Heart left ventricle (tissue), 16 donors: ENCODE data around the gene SPRR1B. TPM values are rescaled to one million over a fixed set of nuclear protein-coding genes. Genes with fewer than 3 reads are reported as not detected.
"Not testable (repeated sequence)": the region's sequence is repeated elsewhere in the genome, so short reads cannot be mapped to it uniquely, and the experiment has no call there.

Experiments used
- ATAC-seq, 4 donors: fragments of 200-7000 bp; cut with Tn5 transposase; one replicate each; pipeline ENCODE4 v1.9.1; 2020 to 2022; ENCODE audit warnings: moderate library complexity in 4 of 4, mild to moderate bottlenecking in 3 of 4, moderate number of reproducible peaks in 1 of 4
- DNase-seq, 5 donors: peaks; one replicate each; pipeline ENCODE4 v3.0.0-alpha.2; 2020
- H3K27ac ChIP-seq, 12 donors: fragments of 200-600 bp; sonication (generic) in 4 of 12; one replicate each; pipeline versions ENCODE4 v1.5.0 to v1.8.0; 2016 to 2022; ENCODE audit warnings: mild to moderate bottlenecking in 2 of 12
- H3K27me3 ChIP-seq, 9 donors: fragments of 200-600 bp; sonication (generic) in 2 of 9; one replicate each; pipeline versions ENCODE4 v1.5.1 to v1.8.0; 2016 to 2022; ENCODE audit warnings: mild to moderate bottlenecking in 3 of 9
- H3K36me3 ChIP-seq, 9 donors: fragments of 200-600 bp; sonication (generic) in 2 of 9; one replicate each; pipeline versions ENCODE4 v1.5.0 to v1.8.0; 2018 to 2022; ENCODE audit warnings: mild to moderate bottlenecking in 2 of 9
- H3K4me1 ChIP-seq, 12 donors: fragments of 200-600 bp; sonication (generic) in 4 of 12; one replicate each; pipeline versions ENCODE4 v1.5.0 to v1.8.0; 2016 to 2022; ENCODE audit warnings: mild to moderate bottlenecking in 3 of 12
- H3K4me3 ChIP-seq, 12 donors: fragments of 200-600 bp; sonication (generic) in 4 of 12; one replicate each; pipeline versions ENCODE4 v1.5.0 to v1.8.0; 2017 to 2022; ENCODE audit warnings: mild to moderate bottlenecking in 9 of 12, moderate library complexity in 4 of 12
- H3K9me3 ChIP-seq, 12 donors: fragments of 200-600 bp; sonication (generic) in 4 of 12; one replicate each; pipeline versions ENCODE4 v1.5.0 to v1.8.0; 2016 to 2022; ENCODE audit warnings: mild to moderate bottlenecking in 1 of 12
- POLR2A ChIP-seq, 2 donors: fragments of 450-650 bp; IDR thresholded peaks; one replicate each; pipeline ENCODE4 v1.6.1; 2017; ENCODE audit warnings: antibody characterized with exemption in 2 of 2, mild to moderate bottlenecking in 2 of 2, moderate library complexity in 2 of 2
- WGBS, 4 donors: extraction: QIAGEN DNeasy Blood & Tissue Kit in 2 of 4; methylation state at CpG; one replicate each; pipeline versions ENCODE4 v1.1.5 to v1.1.7; 2013 to 2018; 5-methylcytosine and 5-hydroxymethylcytosine counted together
- intact Hi-C, 10 donors: fragments of 100-400 bp; cut with DNase I; formaldehyde crosslinking; loops; one replicate each; pipeline versions ENCODE4 v1.11.1 to v1.14.2; 2022
- polyA plus RNA-seq, 2 donors: library from polyadenylated mRNA; stranded (reverse); fragments of 200-250 nt; gene quantifications; one replicate each; pipeline ENCODE4 v1.2.3, GENCODE V29; 2013
- total RNA-seq, 9 donors: library from RNA; depleted of rRNA in 2 of 9; stranded (reverse); fragments of >200 nt in 2 of 9; fragmentation: NEBNext Ultra II Directional in 3 of 9; extraction: Animal tissue kit (Norgen Biotek cat#: 25700) in 3 of 9; gene quantifications; one replicate each; pipeline versions ENCODE4 v1.1.0 to v1.2.4, GENCODE V29; 2016 to 2023
- TF ChIP-seq, protein P1 (sequence below), 12 donors: fragments of 200-600 bp; sonication (generic) in 4 of 12; IDR thresholded peaks; one replicate each; pipeline versions ENCODE4 v1.5.0 to v1.8.0; 2018 to 2022; ENCODE audit warnings: antibody characterized with exemption in 12 of 12, mild to moderate bottlenecking in 5 of 12
- donor health status: ischemic (EF 13 %, LVEDD 7.1; RV severe dilation, severe dysfunction).
- donor health status: healthy with polysubstance abuse.
- donor health status: DM: no; HTN: yes; CAD: no.
- donor health status: DM: no; HTN: no; CAD: no.
- donor health status: ischemic (EF 25% LVEDD 6.9; RV normal size, moderate dysfunction).
- donor health status: ischemic (EF 25% LVEDD 5.7; RV mildly dilated, moderate dysfunction).
- donor health status: healthy.
- donor health status: DM: yes; HTN: yes; CAD: no.
- donor health status: ischemic (EF 35%, LVEDD 5.7; RV mildly dilated, moderate dysfunction).
- donor health status: nonischemic (EF 11% LVEDD 7.7; RV severe dilation, severe dysfunction).
- donor health status: DM: yes; HTN: yes; CAD: no.
- donor health status: PGD.
- donor health status: ischemic (EF 29% LVEDD 5.4; RV normal size, mild dysfunction).
- donor health status: nonischemic (EF 23%, LVEDD 6.1; RV moderate dilation, normal function).

The SPRR1B gene
- total and polyA plus RNA-seq, 11 donors = not detected

- no peak overlapping the region for H3K4me3 ChIP-seq
- no peak for ATAC-seq
- TF ChIP-seq POLR2A (IDR thresholded peaks at IDR 0.05) = no peak
- TF ChIP-seq, protein P1, sequence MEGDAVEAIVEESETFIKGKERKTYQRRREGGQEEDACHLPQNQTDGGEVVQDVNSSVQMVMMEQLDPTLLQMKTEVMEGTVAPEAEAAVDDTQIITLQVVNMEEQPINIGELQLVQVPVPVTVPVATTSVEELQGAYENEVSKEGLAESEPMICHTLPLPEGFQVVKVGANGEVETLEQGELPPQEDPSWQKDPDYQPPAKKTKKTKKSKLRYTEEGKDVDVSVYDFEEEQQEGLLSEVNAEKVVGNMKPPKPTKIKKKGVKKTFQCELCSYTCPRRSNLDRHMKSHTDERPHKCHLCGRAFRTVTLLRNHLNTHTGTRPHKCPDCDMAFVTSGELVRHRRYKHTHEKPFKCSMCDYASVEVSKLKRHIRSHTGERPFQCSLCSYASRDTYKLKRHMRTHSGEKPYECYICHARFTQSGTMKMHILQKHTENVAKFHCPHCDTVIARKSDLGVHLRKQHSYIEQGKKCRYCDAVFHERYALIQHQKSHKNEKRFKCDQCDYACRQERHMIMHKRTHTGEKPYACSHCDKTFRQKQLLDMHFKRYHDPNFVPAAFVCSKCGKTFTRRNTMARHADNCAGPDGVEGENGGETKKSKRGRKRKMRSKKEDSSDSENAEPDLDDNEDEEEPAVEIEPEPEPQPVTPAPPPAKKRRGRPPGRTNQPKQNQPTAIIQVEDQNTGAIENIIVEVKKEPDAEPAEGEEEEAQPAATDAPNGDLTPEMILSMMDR (IDR thresholded peaks at IDR 0.05) = no peak
- no peaks in the 10 kb centered on the region for H3K27me3 ChIP-seq
- DNase-seq = no peak
- H3K9me3 ChIP-seq = no peaks in the 10 kb centered on the region
- H3K27ac ChIP-seq = no peak overlapping the region
- intact Hi-C loops = no loop called here
- H3K4me1 ChIP-seq = no peaks in the 10 kb centered on the region
- H3K36me3 ChIP-seq = no peaks in the 10 kb centered on the region
- 61 to 84% (median 82%) methylated on average over 1 of the region's 1 CpG for WGBS, 4 donors
Observed at GRCh38 chr1:153035211-153035610, 4.2 kb downstream of the SPRR1B start.

- no peaks in the 10 kb centered on the region for H3K9me3 ChIP-seq
- H3K27me3 ChIP-seq = no peaks in the 10 kb centered on the region
- no peak within 1 kb of the TSS for H3K4me3 ChIP-seq
- no peak within 1 kb of the TSS for H3K27ac ChIP-seq
- DNase-seq (no peak), ATAC-seq (no peak)
- intact Hi-C loops = no loop called here
- H3K36me3 ChIP-seq = no peaks in the 10 kb centered on the region
- 50 to 65% (median 57%) methylated on average over 4 of the region's 4 CpGs for WGBS, 4 donors
- H3K4me1 ChIP-seq = no peaks in the 10 kb centered on the region
- TF ChIP-seq POLR2A (IDR thresholded peaks at IDR 0.05) = no peak
- TF ChIP-seq, protein P1 (IDR thresholded peaks at IDR 0.05) = no peak
Observed at GRCh38 chr1:153040950-153041631, 10.1 kb downstream of the SPRR1B start, which contains the start of gene SPRR2D. SPRR2D (minus strand) TSS chr1:153041120; CDS start chr1:153040346, 774 bp downstream.

GRCh38 chr1:153049211-153049610, 18.2 kb downstream of the SPRR1B start:
- peaks cover 0 to 4% (median 0%) of the 10 kb centered on the region in 9 donors for H3K27me3 ChIP-seq
- DNase-seq (peak in 1 of 5 donors; percentile 42), ATAC-seq (no peak)
- intact Hi-C loops = no loop called here
- TF ChIP-seq, protein P1 (IDR thresholded peaks at IDR 0.05) = no peak
- no peak for TF ChIP-seq POLR2A (IDR thresholded peaks at IDR 0.05)
- H3K9me3 ChIP-seq = peaks cover 0 to 11% (median 1%) of the 10 kb centered on the region in 12 donors
- H3K36me3 ChIP-seq = no peaks in the 10 kb centered on the region
- WGBS, 4 donors = 65 to 83% (median 75%) methylated on average over 1 to 2 of the region's 2 CpGs
- H3K27ac ChIP-seq = no peak overlapping the region
- H3K4me1 ChIP-seq = no peaks in the 10 kb centered on the region
- no peak overlapping the region for H3K4me3 ChIP-seq

DNA sequence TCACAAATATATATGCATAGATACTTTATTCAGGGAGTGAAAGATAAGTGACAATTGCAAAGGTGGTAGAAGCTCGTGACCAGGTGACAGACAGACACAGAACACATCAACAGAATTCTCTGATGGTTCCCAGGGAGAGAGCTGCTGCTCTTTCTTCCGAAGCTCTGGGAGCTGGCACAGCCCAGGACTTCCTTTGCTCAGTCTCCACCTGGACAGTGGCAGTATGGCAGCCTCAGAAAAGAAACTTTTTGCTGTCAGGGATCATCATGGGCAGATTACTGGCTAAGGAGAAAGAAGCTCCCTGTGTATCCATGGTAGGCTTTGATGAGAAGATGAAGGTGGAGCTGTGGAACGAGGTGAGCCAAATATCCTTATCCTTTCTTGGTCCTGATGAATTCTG, 25.1 kb downstream of the SPRR1B start:
- WGBS, 4 donors = 42 to 47% (median 44%) methylated on average over 3 of the region's 3 CpGs
- intact Hi-C loops = not testable (repeated sequence)

More for the DNA sequence above, 25.1 kb downstream of the SPRR1B start:
- not testable (repeated sequence) for H3K4me3 ChIP-seq, H3K9me3 ChIP-seq, H3K4me1 ChIP-seq, H3K27me3 ChIP-seq, ATAC-seq, H3K36me3 ChIP-seq, DNase-seq, H3K27ac ChIP-seq
